Frontal cortex (tissue), 4 donors: Measurements from ENCODE around the gene RGS3. TPM values are rescaled to one million over a fixed set of nuclear protein-coding genes. Genes with fewer than 3 reads are reported as not detected.

Experiments used
- DNase-seq, 2 donors: peaks; one replicate each; pipeline ENCODE4 v3.0.0; 2012; ENCODE audit warnings: low spot score in 2 of 2
- FAIRE-seq: peaks from 2 replicates; lab custom pipeline; 2012; peaks lifted over from hg19 to GRCh38; lab: Jason Lieb, UNC
- total RNA-seq: library from RNA; depleted of rRNA; stranded (reverse); fragments of >200 nt; gene quantifications from one replicate; pipeline ENCODE4 v1.2.3, GENCODE V29; 2014
- donor health status: control.
- donor health status: control.
- donor health status: control.

The RGS3 gene
- total RNA-seq, 1 donor from 2014 or later = 11.4 TPM

DNA sequence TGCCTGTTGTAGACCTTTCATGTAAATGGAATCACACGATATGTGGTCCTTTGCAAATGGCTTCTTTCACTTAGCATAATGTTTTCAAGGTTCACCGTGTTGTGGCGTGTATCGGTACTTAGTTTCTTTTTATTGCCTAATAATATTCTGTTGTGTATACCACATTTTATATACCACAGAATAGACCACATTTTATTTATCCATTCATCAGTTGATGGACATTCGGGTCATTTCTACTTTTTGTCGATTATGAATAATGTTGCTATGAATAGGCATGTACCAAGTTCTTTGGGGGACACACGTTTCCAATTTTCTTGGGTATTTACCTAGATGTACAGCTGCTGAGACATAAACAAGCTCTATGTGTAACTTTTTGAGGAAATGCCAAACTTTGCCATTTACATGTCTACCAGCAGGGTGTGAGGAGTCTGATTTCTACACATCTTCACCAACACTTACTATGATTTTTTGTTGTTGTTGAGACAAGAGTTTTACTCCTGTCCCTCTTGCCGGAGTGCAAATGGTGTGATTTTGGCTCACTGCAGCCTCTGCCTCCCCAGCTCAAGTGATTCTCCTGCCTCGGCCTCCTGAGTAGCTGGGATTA, 144.7 kb downstream of the RGS3 start:
- FAIRE-seq = no peak

DNA sequence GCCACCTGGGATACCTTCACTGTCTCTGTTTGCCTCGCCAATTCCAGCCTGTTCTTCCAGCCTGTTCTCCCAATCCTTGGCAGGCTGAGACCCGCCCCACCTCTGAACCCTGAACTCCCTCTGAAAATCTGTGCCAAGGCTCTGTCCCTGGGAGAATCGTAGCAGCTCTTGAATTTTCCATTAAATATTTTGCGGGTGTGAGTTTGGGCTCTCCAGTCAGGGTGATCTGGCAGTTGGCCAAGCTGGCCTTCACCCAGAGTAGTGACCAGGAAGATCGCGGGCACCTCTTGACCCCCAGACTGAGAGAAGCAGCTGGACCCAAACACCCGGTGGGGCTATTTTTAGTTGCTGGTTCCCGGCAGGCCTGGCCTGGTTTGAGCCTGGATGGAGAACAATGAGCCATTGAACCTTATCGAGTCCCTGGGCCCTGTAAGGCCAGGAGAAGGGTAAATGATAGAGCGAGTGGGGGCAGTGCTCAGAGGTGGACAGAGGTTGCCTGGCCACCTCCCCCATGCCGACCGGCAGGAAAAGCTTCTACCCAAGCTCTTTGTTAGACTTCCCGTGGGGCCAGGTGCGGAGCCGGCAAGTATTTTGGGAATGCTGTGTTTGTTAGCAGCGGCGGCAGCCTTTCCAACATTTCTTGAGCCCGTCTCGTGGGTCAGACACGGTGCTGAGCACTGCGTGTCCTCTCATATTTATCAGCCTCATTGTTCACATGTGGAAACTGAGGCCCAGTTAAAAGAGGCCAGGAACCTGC, 146.2 kb downstream of the RGS3 start:
- DNase-seq (peak in 1 of 2 donors; percentile 66), FAIRE-seq (no peak)

More for the DNA sequence above, 144.7 kb downstream of the RGS3 start:
- DNase-seq = no peak

DNA sequence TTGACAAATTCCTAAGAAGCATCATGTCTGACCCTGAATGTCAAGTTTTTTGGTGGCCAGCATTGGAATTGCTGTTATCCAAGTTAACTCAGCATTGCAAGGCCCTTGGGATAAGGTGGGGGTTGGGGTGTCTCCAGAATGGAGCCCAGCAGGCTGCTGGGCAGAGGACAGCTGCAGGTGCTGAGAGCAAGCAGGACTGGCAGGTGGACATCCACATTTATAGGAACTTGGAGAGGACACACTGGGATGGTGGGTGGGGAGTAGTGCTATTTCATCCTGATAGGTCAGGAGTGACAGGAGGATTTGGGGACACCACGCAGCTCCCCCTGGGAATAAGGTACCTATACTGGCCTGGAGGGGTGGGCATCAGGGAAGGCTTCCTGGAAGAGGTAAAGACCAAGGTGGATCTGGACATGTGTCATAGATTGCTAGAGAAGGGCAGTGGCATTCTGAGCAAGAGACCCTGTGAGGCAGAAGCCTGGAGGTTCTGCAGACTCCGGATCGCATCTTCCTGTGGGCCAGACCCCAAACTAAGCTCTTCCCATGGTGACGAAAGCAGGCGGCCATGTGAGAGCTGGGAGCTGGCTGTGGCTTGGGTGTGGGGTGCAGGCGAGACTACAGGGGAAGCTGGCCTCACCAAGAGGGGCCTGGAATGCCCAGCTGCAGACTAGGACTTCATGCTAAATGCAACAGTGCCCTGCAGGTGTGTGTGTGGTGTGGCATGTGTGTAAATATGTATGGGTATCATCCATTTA, 148.1 kb downstream of the RGS3 start:
- DNase-seq (no peak), FAIRE-seq (no peak)

DNA sequence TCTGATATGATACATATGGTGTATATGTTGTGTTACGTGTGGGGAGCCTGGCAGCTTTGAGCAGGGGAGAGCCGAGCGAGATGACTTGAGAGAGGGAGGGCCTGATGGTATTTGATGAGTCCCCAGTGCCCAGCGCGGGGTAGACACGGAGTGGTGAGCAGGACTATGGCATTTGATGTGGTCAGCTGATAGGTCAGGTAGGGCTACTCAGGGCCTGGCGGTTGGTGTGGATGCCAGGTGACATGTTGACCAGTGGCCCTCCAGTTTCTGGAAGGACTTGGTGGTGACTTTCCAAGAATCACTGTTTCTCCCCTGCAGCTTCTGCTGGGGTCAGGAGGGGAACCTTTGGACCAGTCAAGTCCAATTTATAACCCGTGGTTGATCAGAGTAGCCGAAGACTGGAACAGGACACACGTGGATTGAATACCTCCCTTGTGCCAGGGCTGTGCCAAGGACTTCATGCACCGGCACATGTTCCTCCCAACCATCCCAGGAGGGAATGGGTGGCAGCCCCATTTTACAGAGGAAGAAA, 148.8 kb downstream of the RGS3 start:
- DNase-seq = no peak
- FAIRE-seq = no peak

DNA sequence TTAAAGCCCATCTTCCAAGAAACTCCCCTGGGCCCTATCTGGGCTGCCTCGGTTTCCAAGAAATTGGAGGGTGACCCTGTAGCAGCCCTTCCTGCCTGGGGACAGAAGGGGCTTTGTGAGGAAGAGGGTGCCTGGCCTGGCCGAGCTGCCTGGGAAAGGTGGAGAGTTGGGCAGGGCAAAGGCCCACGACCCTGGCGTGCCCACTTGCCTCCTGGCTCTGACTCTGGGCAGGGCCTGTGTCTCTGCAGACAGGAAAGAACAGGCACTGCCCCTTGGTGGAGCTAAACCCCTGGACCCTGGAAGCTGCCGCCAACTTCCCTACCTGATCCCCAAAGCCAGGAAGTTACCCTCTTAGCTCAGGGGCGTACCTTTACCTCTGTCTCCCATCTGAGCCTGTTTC, 149.3 kb downstream of the RGS3 start:
- FAIRE-seq = no peak
- DNase-seq = no peak

DNA sequence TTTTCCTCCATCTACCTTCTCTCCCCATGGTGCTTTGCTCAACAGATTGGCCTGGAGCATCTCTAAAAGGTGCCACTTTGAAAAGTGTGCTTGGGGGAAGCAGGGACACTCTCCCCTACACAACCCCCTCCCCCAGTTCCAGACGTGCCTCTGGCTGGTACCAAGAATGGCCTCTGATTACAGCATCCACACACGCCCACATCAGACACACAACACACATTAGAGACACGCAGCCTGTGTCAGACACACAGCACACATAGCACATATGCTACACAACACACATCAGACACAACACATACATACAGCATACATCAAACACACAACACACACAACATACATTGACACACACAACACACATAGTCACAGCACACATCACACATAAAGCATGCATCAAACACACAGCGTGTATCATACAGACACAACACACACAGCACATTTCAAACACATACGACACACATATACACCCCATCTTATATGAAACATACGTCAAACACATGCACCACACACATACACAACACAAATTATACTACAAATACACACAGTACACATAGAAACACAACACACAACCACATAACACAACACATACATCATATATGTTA, 150.4 kb downstream of the RGS3 start:
- DNase-seq (no peak), FAIRE-seq (no peak)

DNA sequence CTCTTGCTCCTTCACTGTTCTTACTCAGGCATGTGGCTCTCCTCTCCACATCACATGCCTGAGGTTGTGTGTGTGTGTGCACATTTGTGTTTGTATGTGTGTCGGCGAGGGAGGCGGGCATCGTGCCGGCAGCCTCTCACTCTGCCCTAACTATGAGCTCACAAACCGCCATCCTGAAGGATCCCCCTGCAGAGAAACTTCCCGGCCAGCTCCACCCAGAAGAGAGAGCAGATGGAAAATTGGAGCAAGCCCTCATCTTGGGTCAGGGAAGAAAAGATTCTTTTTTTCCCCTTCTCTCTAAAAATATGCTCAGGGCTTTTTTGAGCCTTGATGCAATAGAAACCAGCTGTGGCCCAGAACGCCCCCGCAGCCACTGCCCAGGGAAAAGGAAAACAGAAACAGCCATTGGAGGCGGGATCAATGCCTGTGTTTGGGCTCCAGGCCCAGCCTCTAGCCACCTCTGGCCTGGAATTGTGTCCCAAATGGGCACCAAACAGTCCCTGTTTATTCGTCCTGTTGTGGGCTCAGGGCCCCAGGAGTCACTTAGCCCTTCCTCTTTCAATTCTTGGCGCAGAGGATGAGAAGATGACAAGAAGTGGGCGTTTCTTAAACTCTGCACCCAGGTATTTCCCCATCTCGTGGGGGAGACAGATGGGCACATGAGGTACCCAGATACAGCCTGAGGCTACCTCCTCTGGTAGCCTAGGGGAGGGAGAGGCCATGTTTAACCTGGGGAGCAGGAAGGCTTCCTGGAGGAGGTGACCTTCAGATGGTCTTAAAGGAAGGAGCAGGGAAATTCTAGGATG, 151.5 kb downstream of the RGS3 start:
- FAIRE-seq = no peak

DNA sequence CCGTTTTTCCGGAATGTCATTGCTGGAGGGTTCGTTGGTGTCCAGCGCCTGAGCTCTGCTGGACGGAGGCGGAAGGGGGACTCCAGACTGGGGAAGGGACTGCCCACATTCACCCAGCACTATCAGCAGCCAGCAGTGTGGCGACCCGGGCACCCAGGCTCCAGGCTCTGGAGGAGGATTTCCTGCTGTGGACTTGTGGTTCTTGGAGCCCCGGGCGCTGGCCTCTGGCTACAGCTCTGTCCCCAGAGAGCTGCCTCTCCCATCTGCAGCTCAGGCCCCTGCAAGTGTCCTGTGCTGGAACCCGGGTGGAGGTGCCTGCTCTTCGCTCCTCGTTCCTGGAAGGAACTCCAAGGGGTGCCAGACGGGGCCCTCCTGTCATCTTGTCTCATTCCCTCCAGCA, 152.6 kb downstream of the RGS3 start:
- DNase-seq = no peak
- no peak for FAIRE-seq

More for the DNA sequence above, 151.5 kb downstream of the RGS3 start:
- no peak for DNase-seq

DNA sequence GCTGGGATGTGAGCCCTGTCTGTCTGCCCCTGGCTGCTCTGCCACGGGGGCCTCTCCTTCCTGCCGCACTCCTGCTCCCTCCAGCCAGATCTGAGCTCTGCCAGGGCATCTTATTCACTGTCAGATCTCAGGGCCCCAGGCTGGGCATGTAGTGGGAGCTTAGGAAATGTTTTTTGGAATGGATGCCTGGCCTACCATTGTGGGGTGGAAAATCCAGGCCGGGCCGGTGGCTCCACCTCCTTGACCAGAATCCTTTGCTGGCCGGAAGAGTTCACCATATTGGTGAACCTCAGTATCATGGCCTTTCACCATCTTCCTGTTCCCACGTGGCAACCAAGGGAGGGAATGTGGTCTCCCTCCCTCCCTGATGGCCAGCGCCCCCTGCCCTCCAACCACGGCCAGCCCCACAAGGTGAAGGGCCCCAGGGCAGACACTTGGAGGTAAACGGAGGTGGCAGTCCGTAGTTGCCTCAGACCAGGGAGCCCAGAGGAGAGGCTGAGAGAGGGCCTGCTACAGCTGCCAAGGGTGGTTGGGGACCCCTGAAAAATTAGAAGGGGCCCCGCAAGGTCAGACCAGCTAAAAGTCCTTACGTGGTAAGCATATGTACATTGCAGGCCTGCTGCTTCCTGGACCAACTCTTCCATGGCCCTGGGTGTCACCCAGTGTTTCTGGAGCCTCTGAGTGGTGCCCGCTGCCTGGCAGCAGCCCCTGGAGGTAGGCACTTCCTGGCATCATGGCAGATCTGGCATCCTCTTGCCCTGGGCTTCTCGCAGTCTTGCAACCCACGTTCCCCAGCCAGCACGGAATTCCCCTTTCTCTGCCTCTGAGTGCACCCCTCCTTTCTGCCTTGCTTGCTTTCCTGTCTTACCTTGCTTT, 153.3 kb downstream of the RGS3 start:
- no peak for DNase-seq
- no peak for FAIRE-seq

DNA sequence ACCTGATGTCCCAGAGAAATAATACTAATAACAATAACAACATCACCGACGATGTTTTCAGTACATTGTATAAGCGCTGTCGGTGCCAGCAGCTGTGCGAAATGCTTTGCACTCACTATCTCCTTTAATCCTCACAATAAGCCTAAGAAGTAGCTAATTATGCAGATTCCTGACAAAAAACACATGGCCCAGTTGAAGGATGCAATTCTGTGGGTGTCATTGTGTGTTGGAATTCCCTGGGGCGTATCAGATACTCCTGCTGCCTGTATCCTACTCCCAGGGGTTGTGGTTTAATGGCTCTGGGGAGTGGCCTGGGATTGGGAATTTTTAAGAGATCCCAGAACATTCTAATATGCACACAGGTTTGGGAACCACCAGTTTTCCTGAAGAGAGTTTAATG, 154.0 kb downstream of the RGS3 start:
- no peak for DNase-seq
- FAIRE-seq = no peak

DNA sequence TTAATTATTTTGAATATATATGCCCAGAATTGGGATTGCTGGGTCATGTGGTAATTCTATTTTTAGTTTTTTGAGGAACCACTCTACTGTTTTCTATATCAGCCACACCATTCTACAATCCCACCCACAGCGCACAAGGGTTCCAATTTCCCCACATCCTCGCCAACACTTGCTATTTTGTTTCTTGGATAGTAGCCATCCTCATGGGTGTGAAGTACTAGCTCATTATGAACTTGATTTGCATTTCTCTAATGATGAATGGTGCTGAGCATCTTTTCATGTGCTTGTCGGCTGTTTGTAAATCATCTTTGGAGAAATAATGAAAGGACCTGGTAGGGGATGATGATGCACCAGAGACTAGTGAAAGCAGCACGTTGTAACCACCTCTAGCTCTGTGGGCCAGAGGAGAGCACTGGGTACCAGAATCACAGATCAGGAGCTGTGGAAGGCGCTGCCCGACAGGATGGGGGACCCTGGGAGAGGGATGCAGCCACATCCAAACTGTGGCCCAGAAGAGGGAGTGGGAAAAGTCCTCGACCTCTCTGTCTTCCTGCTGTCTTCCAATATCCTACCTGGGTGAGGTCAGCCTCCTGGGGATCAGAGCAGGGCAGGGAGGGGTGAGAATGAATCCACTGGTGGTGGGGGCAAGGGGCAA, 155.4 kb downstream of the RGS3 start:
- FAIRE-seq (no peak), DNase-seq (no peak)

DNA sequence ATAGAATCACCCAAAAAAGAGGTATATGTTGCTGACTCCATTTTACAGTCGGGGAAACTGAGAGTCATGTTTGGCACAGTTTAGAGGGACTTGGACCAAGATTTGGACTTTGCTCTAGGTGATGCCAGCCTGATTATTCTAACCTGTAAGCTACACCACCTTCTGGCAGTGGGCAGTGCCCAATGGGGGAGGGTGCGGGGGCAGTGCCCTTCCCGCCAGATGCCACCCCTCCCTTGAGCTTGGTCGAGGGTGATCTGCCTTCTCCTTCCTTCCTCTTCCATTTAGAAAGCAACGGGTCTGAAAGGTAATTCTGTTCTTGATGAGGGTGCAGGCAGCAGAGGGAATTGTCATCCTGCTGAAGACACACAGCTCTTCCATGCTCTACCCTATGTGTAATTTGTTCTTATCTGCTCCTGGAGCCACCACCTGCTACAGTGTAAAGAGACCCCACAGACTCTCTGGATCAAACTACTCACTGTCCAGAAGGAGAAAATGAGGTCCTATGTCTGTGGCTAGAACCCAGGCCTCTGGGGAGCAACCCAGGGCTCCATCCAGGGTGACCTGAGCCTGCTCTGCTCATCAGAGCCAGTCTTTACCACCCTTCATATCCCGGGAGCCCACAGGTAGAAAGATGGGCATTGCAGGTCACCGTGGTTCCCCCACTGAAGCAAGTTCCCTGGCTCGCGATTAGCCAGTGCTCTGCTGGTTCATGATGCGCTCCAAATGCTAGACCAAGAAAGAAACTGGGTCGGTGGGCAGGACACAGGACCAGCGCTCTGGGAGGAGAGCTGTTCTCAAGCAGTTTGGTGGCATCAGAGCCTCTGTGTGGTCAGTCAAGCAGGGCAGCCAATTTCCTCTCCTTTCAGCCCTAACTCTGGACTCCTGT, 156.2 kb downstream of the RGS3 start:
- FAIRE-seq (no peak), DNase-seq (no peak)

DNA sequence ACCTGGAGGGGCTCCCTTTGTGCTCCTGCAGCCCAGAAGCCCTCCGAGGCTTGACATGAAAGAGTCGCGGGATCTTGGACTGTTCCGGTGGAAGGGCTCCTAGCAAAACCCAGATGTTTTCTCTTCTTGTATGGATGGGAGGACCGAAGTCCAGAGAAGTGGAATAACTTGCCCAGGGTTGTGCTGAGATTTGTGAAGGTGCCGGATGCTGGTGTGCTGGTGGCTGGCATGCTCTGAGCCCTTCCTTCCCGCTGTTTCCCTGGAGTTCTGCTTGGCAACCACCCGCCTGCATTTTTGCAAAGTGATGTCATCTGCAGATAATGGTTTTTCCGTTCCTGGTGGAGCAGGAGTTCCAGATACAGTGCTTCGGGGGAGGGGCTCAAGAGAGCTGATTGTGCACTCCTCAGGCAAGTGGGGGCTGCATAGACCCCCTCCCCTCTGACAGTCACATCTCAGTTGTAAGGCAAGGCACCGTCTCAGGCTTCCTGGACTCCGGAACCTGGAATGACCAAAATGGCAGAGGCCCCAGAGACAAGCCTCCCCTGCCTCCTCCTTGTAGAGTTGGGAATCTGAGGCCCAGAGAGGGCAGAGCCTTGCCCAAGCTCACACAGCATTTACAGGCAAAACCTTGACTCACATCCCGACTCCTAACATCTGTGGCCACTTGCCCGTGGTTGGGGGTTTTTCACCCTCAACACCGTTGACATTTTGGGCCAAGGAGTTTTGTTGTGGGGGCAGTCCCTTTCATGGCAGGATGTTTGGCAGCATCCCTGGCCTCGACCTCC, 157.0 kb downstream of the RGS3 start:
- FAIRE-seq = no peak
- DNase-seq = peak in 1 of 2 donors; percentile 63

DNA sequence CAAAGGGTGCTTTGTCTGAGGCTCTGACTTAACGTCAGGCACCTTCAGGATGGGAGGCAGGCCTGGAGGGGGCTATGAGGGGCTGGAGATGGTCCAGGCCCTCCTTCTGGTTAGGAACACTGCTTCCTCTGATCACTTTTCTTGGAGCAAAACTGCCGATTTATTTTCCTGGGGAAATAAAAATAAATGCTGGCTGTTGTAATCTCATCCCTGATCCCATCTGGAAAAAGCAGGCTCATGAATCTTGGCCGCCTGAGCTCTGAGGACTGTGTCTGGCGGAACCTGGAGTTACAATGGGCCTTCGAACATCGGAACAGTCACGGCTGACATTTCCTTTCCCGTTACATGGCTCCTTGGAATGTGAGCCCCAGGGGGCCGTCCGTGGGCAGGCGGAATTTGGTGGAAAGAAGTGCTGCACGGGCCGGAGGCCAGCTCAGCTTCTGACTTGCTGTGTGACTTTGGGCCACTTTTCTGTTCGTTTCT, 157.8 kb downstream of the RGS3 start:
- FAIRE-seq (no peak), DNase-seq (peak in 1 of 2 donors; percentile 58)

DNA sequence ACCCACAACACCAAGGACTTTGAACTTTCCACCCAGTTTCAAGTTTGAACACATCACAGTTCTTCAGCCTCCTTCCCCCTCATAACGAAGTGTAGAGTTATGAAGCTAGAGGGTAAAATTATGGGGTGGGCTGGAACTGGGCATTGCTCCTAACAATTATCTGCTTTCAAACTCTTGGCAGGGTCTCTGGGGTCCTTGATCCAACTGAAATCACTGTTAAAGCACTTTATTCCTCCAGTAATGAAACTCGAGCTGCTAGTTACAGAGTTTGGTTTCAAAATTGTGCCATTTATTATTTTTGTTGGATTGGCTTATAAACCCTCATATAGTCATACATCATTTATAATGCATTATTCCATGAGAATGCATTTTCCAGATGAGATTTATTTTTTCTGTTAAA, 158.5 kb downstream of the RGS3 start:
- no peak for FAIRE-seq
- no peak for DNase-seq
